GM10266 (cell line): ENCODE measurements around the gene PPRC1.
A peak's percentile ranks its signal among the peaks of the same experiment; 100 is the strongest.

Experiments
- DNase-seq: peaks from one replicate; pipeline ENCODE4 v3.0.0; 2012; ENCODE audit errors: extremely low spot score
- CTCF ChIP-seq: IDR thresholded peaks from 2 replicates; pipeline ENCODE4 v1.5.1; 2012; ENCODE audit warnings: mild to moderate bottlenecking, low read depth; ENCODE audit not compliant: control insufficient read depth, insufficient read depth; ENCODE audit errors: missing control alignments

PPRC1 gene

DNA sequence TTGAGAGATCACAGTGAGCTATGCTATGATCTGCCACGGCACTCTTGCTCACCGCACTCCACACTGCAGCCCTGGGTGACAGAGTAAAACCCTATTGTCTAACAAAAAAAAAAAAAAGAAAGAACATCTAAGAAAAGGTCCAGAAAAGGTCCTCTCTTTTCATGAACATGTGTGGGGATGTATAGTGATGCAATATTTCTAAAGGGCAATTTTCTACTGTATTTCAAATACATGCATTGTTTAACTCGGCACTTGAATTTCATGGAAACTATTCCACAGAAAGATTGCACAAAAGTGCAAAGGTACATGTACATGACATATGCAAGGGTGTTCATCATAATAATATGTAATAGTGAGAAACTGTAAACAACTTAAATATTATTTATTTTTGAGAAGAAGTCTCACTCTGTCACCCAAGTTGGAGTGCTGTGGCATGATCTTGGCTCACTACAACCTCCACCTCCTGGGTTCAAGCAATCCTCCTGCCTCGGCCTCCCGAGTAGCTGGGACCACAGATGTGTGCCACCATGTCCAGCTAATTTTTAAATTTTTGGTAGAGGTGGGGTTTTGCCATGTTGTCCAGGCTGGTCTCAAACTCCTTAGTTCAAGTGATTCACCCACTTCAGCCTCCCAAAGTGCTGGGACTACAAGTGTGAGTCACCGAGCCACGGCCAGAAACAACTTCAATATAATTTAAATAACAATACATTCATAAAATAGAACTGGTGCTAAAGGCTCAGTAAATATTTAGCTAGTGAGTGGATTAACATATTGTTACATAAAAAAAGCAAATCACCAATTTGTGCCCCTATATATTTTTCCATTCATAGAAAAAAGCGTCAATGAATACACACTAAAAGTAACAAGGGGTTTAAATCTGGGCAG, 1.3 kb upstream of the PPRC1 start:
- no peak for TF ChIP-seq CTCF
- DNase-seq, result no peak

- no peak for DNase-seq
- no peak for TF ChIP-seq CTCF
Measured at GRCh38 chr10:102132193-102132562, 662 bp upstream of the PPRC1 start.

DNA sequence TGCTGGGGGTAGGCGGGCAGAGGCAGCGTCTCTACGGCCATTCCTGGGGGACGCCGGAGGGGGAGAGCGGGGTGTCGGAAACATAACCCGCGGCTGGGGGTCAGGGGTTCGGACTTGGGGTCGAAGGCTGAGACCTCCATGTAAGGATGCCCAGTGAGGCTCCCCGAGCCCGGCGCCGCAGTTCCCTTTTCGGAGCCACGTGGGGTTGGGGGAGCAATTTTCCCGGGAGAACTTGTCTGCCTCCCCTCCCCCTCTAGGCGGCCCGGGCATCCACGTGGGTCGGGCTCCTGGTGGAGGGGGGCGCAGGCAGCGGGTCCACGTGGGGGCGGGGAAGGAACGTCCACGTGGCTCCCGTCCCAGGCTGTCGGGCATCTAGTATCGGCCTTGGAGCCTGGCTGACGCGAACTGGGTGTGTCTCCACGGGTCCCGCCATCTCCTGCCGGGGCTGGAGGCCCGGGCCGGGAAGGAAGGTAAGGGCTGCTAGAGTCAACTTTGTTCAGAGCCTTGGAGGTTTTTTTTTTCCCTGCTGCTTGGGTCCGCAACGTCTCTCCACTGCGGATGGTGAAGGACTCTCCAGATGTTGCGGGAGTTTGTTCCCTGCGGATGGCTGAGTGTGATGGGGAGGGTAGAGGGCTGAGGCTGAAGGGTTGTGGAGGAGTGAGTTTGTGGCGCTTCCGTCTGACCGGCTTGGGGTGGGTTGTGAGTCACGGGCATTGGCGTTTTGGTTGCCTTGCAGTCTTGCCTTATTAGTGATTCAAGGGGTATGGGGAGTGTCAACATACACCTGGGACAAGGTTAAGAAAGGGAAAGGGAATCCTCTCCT, 744 bp downstream of the PPRC1 start:
- TF ChIP-seq CTCF, result no peak
- DNase-seq, result peak; percentile 70

DNA sequence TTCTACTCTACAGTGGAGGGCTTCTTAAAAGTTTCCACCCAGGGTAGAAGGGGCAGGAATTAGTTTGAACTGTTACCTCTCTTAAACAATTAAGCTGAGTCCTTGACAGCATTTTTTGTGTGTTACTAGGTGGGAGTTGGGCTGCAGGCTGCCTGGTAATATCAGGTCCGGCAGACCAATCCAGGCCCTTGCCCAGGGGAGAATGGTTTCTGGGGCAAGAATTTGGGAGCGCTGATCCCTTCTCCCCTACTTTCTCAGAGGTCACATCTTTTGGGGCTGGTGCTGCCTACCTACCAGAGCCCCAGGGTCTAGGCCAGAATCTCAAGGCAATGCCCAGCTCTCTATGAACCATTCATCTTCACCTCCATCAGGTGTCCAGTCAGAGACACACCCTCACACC, 1.6 kb downstream of the PPRC1 start:
- no peak for DNase-seq
- TF ChIP-seq CTCF, result no peak

GRCh38 chr10:102135956-102136526, 3.2 kb downstream of the PPRC1 start:
- no peak for TF ChIP-seq CTCF
- no peak for DNase-seq

DNA sequence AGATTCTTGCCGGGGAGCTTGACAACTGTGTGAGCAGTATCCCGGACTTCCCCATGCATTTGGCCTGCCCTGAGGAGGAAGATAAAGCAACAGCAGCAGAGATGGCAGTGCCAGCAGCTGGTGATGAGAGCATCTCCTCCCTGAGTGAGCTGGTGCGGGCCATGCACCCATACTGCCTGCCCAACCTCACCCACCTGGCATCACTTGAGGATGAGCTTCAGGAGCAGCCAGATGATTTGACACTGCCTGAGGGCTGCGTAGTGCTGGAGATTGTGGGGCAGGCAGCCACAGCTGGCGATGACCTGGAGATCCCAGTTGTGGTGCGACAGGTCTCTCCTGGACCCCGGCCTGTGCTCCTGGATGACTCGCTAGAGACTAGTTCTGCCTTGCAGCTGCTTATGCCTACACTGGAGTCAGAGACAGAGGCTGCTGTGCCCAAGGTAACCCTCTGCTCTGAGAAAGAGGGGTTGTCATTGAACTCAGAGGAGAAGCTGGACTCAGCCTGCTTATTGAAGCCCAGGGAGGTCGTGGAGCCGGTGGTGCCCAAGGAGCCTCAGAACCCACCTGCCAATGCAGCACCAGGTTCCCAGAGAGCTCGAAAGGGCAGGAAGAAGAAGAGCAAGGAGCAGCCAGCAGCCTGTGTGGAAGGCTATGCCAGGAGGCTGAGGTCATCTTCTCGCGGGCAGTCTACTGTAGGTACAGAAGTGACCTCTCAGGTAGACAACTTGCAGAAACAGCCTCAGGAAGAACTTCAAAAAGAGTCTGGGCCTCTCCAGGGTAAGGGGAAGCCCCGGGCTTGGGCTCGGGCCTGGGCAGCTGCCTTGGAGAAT, 6.7 kb downstream of the PPRC1 start:
- TF ChIP-seq CTCF, result no peak
- no peak for DNase-seq
